HG03159 (cell line): ENCODE data around the gene HDX.
A peak's percentile ranks its signal among the peaks of the same experiment; 100 is the strongest.
"Not testable (repeated sequence)": the region's sequence is repeated elsewhere in the genome, so short reads cannot be mapped to it uniquely, and the experiment has no call there.

Experiments
- ATAC-seq: cut with Tn5 transposase; IDR thresholded peaks from one replicate; pipeline ENCODE4 v1.9.1; 2021; ENCODE audit warnings: mild to moderate bottlenecking, moderate library complexity; ENCODE audit not compliant: unreplicated experiment

HDX gene, protein sequence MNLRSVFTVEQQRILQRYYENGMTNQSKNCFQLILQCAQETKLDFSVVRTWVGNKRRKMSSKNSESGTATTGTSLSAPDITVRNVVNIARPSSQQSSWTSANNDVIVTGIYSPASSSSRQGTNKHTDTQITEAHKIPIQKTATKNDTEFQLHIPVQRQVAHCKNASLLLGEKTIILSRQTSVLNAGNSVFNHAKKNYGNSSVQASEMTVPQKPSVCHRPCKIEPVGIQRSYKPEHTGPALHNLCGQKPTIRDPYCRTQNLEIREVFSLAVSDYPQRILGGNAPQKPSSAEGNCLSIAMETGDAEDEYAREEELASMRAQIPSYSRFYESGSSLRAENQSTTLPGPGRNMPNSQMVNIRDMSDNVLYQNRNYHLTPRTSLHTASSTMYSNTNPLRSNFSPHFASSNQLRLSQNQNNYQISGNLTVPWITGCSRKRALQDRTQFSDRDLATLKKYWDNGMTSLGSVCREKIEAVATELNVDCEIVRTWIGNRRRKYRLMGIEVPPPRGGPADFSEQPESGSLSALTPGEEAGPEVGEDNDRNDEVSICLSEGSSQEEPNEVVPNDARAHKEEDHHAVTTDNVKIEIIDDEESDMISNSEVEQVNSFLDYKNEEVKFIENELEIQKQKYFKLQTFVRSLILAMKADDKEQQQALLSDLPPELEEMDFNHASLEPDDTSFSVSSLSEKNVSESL

DNA sequence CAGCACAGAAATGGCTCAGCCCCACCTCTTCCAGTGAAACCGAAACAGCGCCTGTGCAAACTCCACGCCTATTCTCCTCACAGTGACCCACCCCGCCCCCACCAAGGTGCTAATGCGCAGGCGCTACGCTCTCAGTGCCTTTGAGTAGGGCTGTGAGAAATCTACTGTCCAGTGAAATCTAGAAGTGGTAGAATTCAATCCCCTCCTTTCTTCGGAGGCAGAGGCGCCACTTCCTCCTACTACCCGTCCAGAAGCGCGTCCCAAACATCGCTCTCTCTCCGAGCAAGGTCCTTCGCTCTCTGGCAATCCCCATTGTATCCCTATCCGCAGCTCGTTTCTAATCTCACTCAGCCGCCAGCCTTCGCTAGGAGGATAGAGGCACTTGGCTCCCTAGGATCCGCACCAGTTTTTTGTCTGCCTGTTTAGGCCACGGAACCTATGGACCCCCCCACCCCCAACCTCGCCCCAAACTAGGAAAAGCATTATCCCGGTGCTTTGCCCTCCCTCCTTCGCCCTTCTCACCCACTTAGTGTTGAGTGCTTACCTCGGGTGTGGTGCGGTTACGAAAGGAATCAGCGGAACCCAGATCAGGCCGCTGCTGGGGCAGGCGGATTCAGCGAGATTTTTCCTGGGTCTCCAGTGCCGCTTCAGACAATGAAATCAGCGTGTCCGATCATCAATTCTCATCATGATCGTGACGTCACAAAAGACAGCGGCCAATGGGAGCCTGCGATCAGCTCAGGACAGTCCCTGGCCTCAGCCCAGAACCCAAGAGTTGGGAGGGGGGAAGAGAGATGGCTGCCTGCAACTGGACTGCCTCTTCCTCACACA, at the start of gene HDX:
TSS of gene HDX (minus strand) at position 656 of the 831 bp plus-strand sequence. CDS start 27,056 bp downstream, outside the sequence.
- peak; percentile 94 for ATAC-seq

DNA sequence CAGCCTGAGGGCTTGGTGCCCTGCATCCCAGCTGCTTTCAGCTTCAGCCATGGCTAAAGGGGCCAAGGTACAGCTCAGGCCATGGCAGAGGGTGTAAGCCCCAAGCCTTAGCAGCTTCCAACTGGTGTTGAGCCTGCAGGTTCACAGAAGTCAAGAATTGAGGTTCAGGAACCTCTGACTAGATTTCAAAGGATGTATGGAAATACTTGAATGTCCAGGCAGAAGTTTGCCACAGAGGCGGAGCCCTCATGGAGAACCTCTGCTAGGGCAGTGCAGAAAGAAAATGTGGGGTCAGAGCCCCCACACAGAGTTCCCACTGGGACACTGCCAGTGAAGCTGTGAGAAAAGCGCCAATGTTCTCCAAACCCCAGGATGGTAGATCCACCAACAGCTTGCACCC, 39.1 kb upstream of the HDX start:
- not testable (repeated sequence) for ATAC-seq

DNA sequence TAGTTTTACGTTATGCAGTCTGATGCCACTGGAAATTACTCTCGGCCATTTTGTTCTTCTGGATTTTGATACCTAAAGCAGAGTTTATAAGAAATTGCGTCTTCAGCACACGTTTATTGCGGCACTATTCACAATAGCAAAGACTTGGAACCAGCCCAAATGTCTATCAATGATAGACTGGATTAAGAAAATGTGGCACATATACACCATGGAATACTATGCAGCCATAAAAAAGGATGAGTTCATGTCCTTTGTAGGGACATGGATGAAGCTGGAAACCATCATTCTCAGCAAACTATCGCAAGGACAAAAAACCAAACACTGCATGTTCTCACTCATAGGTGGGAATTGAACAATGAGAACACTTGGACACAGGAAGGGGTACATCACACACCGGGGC, 35.4 kb upstream of the HDX start:
- not testable (repeated sequence) for ATAC-seq

DNA sequence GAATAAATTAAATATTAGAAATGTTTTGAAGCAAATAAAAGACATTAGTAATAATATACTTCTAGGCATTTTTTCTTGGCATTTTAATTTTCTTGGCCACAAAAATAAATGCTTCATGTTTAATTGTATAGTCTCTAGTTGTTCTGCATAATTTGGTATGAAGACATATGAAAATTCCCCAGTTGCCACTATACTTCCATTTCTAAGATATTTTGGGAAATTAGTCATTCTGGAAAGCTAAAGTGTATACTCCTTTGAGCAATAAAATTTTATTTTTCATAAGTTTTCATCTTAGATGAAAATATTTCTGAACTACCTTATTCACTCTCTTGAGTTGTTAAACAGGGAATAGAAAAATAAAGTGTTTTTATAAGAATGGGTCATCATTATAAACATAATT, 13.8 kb downstream of the HDX start:
- ATAC-seq: no peak

DNA sequence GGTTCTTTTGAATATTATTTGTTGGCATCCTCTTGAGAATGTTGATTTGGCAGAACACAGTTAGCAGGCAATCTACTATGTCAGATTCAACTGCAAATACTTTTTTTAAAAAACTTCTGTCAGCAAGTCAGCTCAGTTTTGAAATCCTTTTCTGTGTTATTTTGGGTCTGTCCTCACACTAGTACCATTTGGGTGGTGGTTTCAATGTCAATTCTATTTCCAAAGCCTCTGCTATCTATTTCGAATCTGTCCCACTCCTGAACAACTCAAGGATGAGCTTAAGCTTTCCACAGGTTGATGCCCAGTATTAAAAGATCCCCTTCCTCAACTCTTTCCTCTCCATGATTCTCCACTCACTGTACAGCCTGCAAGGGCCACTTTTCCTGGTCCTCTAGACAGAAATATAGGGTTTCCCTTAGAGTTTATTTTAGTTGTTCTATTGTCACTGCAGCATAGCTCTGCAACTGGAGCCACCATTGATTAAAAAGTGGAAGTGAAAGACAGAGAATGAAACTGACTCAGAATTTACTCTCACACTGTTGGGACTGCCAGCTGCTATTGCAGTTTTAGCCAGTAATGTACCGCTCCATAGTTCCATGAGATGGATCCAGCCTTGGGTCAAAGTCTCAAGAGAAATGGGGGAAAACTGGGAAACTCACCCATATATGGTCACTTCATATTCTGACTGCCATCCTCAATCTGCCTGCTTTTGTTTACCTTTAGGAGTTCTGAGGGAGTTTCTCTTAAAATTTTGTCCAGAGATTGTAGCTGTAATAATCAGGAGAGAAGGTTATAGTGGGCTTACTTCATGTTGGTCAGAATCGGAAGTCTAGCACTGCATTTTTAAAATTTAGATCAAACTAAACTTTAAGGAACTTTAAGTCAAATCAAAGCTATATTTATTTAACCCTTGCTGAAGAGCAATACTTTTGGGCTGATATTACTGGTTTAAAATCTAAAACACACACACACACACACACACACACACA, 14.6 kb downstream of the HDX start:
- peak; percentile 100 for ATAC-seq

DNA sequence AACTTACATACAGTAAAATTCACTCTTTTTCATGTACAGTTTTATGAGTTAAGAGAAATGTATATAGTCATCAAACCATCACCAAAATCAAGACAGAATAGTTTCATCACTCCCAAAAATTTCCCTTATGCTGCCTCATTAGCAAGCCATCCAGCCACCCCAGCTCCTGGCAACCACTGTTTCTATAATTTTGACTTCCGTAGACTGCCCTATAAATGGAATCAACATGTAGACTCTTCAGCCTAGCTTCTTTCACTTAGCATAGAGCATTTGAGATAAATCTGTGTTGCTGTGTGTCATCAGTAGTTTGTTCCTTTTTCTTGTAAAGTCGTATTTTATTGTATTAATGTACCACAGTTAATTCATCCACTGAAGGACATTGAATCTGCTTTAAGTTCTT, 23.2 kb downstream of the HDX start:
- ATAC-seq: no peak

DNA sequence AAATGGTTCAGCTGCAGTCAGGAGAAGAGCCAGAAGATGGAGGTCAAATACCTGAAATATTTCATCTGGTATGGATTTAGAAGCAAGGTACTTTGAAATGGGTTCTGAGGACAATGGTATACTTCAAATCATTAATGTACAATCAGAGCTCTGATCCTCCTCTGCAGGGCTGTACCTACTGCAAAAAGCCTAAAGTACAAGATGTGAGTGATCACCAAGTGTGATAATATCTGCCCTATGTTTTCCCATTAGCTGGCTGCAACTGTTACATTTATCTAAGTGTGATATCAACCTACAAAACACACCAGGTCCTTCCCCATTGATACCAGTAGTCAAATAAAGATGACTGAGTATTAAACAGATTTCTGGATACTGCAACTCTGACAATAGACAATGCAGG, 25.1 kb downstream of the HDX start:
- no peak for ATAC-seq

DNA sequence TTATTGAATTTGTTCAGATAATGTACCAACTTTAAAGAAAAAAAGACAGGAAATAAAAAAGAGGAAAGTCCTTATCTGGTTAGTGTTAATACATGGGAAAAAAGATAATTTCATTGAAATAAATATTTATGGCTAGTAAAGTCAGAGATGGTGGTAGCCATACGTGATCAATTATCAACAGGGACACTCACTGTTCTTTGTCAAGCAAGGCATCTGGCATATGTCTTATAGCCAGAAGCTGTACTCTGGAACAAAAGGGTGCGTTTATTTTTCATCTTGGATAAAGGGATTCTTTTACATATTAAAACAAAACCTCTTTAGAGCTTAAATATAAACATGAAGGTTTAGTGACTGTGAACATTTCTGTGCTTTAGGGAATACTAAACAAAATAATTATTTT, 26.7 kb downstream of the HDX start:
- ATAC-seq: no peak

DNA sequence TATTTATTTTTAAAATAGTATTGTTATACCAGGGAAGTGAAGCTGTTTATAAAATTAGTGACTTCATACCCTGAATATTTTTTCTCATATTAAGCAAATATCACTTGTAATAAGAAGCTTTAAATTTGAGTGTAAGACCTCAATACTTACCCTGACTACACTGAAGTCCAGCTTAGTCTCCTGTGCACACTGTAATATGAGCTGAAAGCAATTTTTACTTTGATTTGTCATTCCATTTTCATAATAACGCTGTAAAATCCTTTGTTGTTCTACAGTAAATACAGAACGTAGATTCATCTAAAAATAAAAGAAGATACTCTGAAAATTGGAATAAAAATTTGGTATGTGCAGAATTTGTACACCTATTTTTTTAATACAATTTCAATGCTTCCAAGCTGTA, 27.2 kb downstream of the HDX start:
- no peak for ATAC-seq

DNA sequence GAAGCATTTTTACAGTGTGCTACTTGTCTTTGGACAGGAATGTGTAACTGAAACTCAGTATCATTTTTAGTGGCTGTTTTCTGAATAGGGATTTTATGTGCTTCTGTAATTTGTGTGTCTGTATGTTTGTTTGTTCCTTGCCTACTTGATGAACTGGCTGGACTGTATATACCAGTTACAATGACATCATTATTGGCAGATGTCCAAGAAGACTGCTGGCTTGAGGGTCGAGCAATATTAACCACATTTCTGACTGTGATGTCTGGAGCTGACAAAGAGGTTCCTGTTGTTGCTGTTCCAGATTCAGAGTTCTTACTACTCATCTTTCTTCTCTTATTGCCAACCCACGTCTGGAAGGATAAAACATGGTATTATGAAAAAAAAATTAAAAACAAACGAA, 33.0 kb downstream of the HDX start:
- no peak for ATAC-seq

DNA sequence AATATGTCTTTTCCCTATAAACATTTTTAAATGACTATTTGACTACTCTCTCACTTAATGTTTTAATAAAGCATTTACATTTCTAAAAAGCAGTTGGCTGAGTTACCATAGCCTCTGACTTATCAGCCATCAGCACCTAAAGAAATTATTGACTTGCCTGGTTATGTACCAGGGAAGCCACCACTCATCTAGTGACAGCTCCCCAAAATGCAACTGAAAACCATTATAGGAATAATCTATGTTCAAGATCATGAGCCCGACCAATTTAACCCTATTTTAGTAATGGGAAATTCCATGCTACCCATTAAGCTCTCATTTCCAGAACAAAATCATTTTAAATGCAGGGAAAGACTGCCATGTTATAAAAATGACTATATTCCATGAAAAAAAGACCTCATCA, 34.4 kb downstream of the HDX start:
- ATAC-seq: no peak

DNA sequence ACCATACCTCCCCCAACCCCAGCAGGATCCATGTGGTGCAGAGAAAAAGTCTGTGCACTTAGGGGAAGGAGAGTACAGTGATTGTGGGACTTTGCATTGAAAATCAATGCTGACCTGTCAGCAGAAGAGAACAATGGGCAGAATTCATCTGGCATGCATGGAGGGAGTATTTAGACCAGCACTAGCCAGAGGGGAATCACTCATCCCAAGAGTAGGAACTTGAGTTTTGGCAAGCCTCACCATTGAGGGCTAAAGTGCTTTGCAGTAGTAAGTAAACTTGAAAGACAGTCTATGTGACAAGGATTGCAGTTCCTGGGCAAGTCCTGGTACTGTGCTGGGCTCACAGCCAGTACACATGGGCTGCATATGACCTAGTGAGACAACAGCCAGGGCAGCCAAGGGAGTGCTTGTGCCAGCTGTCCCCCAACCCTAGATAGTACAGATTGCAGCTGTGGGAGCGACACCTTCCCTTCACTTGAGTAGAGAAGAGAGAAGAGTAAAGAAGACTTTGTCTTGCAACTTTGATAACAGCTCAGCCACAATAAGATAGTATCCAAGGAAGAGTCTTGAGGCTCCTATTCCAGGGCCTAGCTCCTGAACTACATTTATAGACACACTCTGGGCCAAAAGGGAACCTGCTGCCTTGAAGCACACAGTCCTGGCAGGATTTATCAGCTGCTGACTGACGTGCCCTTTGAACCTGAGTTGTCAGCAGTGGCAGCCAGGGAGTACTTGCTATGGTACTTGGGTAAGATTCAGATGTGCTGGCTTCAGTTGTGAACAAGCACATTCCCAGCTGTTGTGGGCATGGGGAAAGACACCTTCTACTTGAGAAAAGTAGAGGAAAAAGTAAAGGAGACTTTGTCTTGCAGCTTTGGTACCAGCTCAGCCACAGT, 48.7 kb downstream of the HDX start:
- ATAC-seq: no peak

DNA sequence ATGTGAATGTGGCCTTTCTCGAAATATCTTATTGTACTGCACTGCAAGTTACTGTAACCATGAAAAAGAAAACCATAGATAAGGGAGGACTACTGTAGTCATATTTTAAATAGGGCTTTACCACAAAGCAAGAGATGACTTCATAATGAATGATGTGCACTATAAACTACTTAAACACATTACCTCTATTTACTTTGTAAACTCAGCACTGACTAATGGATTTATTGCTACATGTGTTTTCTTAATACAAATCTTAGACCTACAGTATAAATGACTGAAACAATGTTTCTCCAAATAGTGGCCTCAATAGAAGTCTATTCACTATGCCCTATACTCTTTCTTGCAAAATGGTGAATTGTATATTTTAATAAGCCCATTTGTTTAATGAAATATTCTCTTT, 61.1 kb downstream of the HDX start:
- no peak for ATAC-seq

DNA sequence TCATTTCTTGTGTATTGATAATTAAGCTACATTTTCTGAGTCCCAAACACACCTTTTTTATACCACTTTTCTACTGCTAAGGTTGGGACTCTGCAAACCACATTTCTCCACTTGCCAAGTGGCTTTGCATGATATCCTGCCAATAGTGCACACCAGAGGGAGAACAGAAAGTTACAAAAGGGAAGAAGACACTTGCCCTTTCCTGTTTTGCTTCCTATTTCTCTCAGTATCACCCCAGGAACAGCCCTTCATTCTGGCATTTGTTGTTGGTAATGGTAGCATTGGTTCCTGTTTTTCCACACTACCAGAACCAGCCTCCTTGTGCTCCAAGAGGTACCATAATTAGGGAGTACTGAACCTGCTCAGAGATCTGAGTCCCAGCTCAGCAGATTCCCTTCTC, 87.1 kb downstream of the HDX start:
- ATAC-seq: no peak

DNA sequence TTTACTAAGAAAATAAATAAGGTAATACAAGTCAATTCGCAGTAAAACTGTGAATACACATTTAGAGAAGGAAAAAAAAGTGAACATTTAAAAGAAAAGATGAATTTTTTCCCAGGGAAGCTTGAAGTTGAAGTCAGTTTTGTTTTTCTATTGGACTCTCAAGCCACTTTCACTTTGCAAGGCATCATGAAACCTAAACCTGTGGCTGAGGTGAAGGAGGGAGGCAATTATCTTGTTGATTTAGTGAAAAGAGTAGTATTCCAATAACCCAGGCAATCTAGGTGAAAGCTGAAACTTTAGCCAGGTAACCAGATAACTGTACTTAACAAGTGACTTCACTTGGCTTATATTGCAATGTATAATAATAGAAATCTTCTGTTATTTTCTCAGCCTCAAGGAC, 138.6 kb downstream of the HDX start:
- ATAC-seq: no peak

DNA sequence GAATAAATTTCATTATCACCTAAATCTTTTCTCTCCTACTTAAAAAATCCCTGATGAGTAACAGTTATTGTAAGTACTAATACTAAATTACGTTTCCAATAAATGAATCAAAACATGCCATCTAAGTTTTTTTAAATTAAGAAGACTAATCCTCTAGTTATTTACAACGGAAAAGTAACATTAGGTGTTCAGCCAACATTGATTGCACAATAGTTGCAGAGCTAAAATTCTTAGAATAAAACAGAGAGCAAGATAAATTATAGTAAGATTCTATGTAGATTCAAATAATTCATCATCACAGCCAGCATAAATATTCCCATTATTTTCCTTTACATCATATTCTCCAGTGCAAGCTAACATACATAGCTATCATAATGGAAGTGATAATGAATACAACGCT, 139.2 kb downstream of the HDX start:
- ATAC-seq: no peak

DNA sequence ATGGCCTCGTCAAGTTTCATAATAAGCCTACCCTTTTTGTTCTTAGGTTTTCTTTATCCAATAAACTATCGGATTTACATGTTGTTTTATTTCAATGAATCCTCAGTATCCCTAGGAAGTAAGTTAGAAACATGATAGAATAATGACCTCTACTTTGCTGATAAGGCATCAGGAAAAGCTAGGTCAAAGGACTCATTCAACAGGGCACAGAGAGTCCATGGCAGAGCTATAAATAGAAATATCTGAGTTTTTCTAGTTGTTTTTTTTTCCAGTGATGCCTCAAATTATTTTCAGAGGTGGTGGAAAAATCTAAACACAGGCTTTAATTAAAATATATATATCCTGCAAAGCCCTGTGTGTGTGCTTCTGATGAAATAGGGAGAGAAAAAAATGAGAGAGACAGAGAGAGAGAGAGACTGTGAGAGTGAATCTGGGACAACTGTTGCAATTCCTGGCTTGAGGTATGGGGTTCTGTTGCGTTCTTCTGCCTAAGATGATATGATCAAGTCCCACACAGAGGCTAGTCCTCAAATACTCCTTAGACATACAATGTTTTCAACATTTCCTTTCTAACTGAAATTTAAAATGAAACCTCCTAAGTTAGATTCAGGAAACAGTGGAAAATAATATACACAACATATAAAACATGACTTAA, 139.9 kb downstream of the HDX start:
- ATAC-seq: no peak

DNA sequence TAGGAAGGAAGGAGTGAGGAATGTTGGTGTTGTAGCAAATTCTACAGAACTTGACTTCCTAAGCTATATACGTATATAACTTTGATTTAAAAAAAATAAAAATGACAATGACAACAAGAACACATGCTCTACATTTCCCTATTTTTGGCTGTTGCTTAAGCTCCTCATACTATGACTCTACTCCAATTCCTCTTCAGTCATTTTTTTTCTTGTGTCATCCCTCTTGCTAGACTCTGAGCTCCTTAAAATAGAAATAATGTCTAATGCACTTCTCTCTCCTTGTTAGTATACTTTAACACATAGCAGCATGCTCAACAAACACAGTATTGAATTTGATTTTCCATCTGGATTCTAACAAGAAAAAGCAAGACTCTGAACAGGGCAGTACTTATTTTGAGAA, 144.0 kb downstream of the HDX start:
- ATAC-seq: no peak

DNA sequence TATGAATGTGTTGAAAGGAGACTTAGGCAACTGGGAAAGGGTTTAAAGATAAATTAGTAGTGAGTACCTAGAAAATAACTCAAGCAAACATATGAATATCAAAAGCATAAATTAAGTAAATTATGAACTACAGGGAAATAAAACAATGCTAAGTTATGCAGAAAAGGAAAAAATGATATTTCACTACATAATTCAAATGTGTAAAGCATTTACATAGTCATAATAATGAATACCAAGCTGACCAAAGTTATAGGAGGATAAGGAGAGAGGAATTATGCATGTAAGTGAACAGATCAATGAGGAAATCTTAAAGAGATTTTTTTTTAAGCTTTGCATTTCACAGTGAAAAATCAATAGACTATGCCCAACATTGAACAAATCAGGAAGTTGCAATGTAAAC, 145.0 kb downstream of the HDX start:
- ATAC-seq: no peak
